Right lobe of liver (tissue), 6 donors: ENCODE data around the gene NELFB. TPM values are rescaled to one million over a fixed set of nuclear protein-coding genes. Genes with fewer than 3 reads are reported as not detected.

Experiments used
- ATAC-seq, 4 donors: fragments of 200-7000 bp; cut with Tn5 transposase; one replicate each; pipeline ENCODE4 v1.9.1; 2020; ENCODE audit warnings: mild to moderate bottlenecking in 4 of 4, moderate library complexity in 4 of 4
- DNase-seq, 3 donors: peaks; one replicate each; pipeline ENCODE4 v3.0.0-alpha.2; 2020
- H3K27ac ChIP-seq, 3 donors: fragments of 200-600 bp; one replicate each; pipeline ENCODE4 v1.8.0; 2022
- H3K27me3 ChIP-seq, 2 donors: fragments of 200-600 bp; one replicate each; pipeline ENCODE4 v1.8.0; 2022
- H3K36me3 ChIP-seq, 4 donors: fragments of 200-600 bp; sonication (generic) in 1 of 4; one replicate each; pipeline versions ENCODE4 v1.5.1 to v1.8.0; 2017 to 2022; ENCODE audit warnings: control low read depth in 1 of 4
- H3K4me1 ChIP-seq, 4 donors: fragments of 200-600 bp; sonication (generic) in 1 of 4; one replicate each; pipeline versions ENCODE4 v1.5.1 to v1.8.0; 2017 to 2022; ENCODE audit warnings: control low read depth in 1 of 4
- H3K4me3 ChIP-seq, 3 donors: fragments of 200-600 bp; one replicate each; pipeline ENCODE4 v1.8.0; 2022
- H3K9me3 ChIP-seq, 4 donors: fragments of 200-600 bp; sonication (generic) in 1 of 4; one replicate each; pipeline versions ENCODE4 v1.5.1 to v1.8.0; 2017 to 2022; ENCODE audit warnings: control low read depth in 1 of 4
- CTCF ChIP-seq, 4 donors: fragments of 200-600 bp in 3 of 4; fragments of 450-650 bp in 1 of 4; IDR thresholded peaks; one replicate each; pipeline versions ENCODE4 v1.5.1 to v1.8.0; 2016 to 2022; ENCODE audit warnings: antibody characterized with exemption in 4 of 4, mild to moderate bottlenecking in 2 of 4
- POLR2A ChIP-seq: fragments of 450-650 bp; IDR thresholded peaks from one replicate; pipeline ENCODE4 v1.6.1; 2017; ENCODE audit warnings: antibody characterized with exemption, mild to moderate bottlenecking
- WGBS: methylation state at CpG from one replicate; pipeline ENCODE4 v1.1.6; 2018; ENCODE audit warnings: low coverage, low lambda C conversion rate; ENCODE audit not compliant: insufficient coverage; ENCODE audit errors: missing lambda C conversion rate; 5-methylcytosine and 5-hydroxymethylcytosine counted together
- intact Hi-C, 2 donors: fragments of 100-400 bp; cut with DNase I; formaldehyde crosslinking; loops; one replicate each; pipeline versions ENCODE4 v1.11.2 to v1.14.1; 2022
- total RNA-seq, 6 experiments: library from RNA; depleted of rRNA in 2 of 6; stranded (reverse); fragments of >200 nt in 2 of 6; fragmentation: NEBNext Ultra II Directional in 3 of 6; extraction: Animal tissue kit (Norgen Biotek cat#: 25700) in 3 of 6; gene quantifications; one replicate each; pipeline versions ENCODE4 v1.1.0 to v1.2.4, GENCODE V29; 2016 to 2023
- donor health status: DM: no; HTN: yes; CAD: no.
- donor health status: DM: no; HTN: no; CAD: no.
- donor health status: DM: no; HTN: no; CAD: no.
- donor health status: DM: no; HTN: yes; CAD: no.
- donor health status: DM: no; HTN: yes; CAD: no.

Gene NELFB
- total RNA-seq, 6 experiments from 2014 or later = 15.6 to 21.6 (median 20.1) TPM

GRCh38 chr9:137296670-137297664 is 41.8 kb downstream of the NELFB start:
- peak overlapping the region; percentile 50 to 90 (median 66) for H3K27ac ChIP-seq
- H3K4me1 ChIP-seq = peaks cover 0 to 23% (median under 1%) of the 10 kb centered on the region in 4 donors
- H3K27me3 ChIP-seq = peaks cover 0 to 19% of the 10 kb centered on the region in 2 donors
- H3K4me3 ChIP-seq = peak overlapping the region; percentile 14 to 39 (median 35)
- 26% methylated on average over 9 of the region's 24 CpGs for WGBS
- peak; percentile 55 for TF ChIP-seq POLR2A
- no peak for TF ChIP-seq CTCF (IDR thresholded peaks at IDR 0.05)
- H3K9me3 ChIP-seq = no peaks in the 10 kb centered on the region
- ATAC-seq (peak; percentile 51 to 61 (median 53)), DNase-seq (peak in 2 of 3 donors; percentile 80 to 89)
- no peaks in the 10 kb centered on the region for H3K36me3 ChIP-seq
- intact Hi-C loops = loop anchor here in 1 of 2 donors (5.0 kb wide), 1 partner anchor 110 kb away; no protein-coding TSS in a partner anchor

GRCh38 chr9:137297966-137298365 is 42.8 kb downstream of the NELFB start:
- TF ChIP-seq CTCF (IDR thresholded peaks at IDR 0.05) (no peak), POLR2A (no peak)
- Histone ChIP-seq H3K36me3 (no peaks in the 10 kb centered on the region), H3K4me3 (no peak overlapping the region), H3K27me3 (peaks cover 0 to 15% of the 10 kb centered on the region in 2 donors), H3K9me3 (no peaks in the 10 kb centered on the region), H3K27ac (peak overlapping the region in 2 of 3 donors; percentile 33 to 38), H3K4me1 (peaks cover 0 to 23% (median under 1%) of the 10 kb centered on the region in 4 donors)
- no peak for DNase-seq
- ATAC-seq = no peak
- no CpG with 5 or more reads among the region's 7 CpGs for WGBS
- intact Hi-C loops = loop anchor here in 1 of 2 donors (5.0 kb wide), 1 partner anchor 109 kb away; no protein-coding TSS in a partner anchor

- DNase-seq = peak in 1 of 3 donors; percentile 63
- Histone ChIP-seq H3K9me3 (no peaks in the 10 kb centered on the region), H3K4me3 (peak overlapping the region in 2 of 3 donors; percentile 3 to 4), H3K36me3 (no peaks in the 10 kb centered on the region), H3K4me1 (peaks cover 0 to 23% (median under 1%) of the 10 kb centered on the region in 4 donors), H3K27me3 (peaks cover 0 to 20% of the 10 kb centered on the region in 2 donors), H3K27ac (peak overlapping the region in 2 of 3 donors; percentile 33 to 38)
- intact Hi-C loops = loop anchor here in 1 of 2 donors (5.0 kb wide), 1 partner anchor 109 kb away; no protein-coding TSS in a partner anchor
- WGBS = 62% methylated on average over 16 of the region's 24 CpGs
- TF ChIP-seq CTCF (IDR thresholded peaks at IDR 0.05) (no peak), POLR2A (no peak)
- ATAC-seq = peak in 2 of 4 donors; percentile 1 to 6
Measured at GRCh38 chr9:137298401-137299202, 43.5 kb downstream of the NELFB start.

- H3K9me3 ChIP-seq = no peaks in the 10 kb centered on the region
- ATAC-seq (no peak), DNase-seq (peak in 1 of 3 donors; percentile 26)
- peak overlapping the region in 2 of 3 donors; percentile 33 to 34 for H3K27ac ChIP-seq
- peaks cover 0 to 23% (median under 1%) of the 10 kb centered on the region in 4 donors for H3K4me1 ChIP-seq
- TF ChIP-seq POLR2A (no peak), CTCF (IDR thresholded peaks at IDR 0.05) (no peak)
- intact Hi-C loops = loop anchor here in 1 of 2 donors (5.0 kb wide), 1 partner anchor 108 kb away; no protein-coding TSS in a partner anchor
- H3K4me3 ChIP-seq = peak overlapping the region in 2 of 3 donors; percentile 3 to 4
- H3K27me3 ChIP-seq = peaks cover 0 to 20% of the 10 kb centered on the region in 2 donors
- WGBS = 26% methylated on average over 5 of the region's 10 CpGs
- H3K36me3 ChIP-seq = no peaks in the 10 kb centered on the region
Measured at GRCh38 chr9:137299203-137299565, 44.1 kb downstream of the NELFB start.
